GM12801 (cell line): ENCODE data around the gene CAMK2G.

ENCODE experiments used
- TF ChIP-seq, protein P1 (sequence below): IDR thresholded peaks from one replicate; pipeline ENCODE4 v1.5.1; 2011; ENCODE audit warnings: control low read depth; ENCODE audit not compliant: insufficient read length; ENCODE audit errors: extremely low read depth

The CAMK2G gene

DNA sequence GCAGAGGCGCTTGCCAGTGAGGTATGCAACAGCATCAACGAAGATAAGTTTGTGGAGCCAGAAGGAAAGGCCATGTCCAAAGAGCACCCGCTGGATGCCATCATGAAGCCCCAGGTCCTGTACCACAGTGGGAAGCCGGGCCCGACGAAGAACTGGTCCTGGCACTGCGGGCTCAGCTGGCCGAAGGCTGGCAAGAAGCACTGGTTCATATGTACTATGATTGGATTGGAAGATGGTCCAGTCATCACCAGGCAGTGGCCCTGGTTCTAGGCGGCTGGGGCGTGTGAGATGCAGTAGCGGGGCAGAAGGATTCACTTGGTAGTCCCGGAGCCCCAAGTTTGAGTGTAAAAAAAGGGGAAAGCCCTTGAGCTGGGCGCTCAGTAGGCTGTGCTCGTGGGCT is 66.9 kb downstream of the CAMK2G start:
- TF ChIP-seq, protein P1, sequence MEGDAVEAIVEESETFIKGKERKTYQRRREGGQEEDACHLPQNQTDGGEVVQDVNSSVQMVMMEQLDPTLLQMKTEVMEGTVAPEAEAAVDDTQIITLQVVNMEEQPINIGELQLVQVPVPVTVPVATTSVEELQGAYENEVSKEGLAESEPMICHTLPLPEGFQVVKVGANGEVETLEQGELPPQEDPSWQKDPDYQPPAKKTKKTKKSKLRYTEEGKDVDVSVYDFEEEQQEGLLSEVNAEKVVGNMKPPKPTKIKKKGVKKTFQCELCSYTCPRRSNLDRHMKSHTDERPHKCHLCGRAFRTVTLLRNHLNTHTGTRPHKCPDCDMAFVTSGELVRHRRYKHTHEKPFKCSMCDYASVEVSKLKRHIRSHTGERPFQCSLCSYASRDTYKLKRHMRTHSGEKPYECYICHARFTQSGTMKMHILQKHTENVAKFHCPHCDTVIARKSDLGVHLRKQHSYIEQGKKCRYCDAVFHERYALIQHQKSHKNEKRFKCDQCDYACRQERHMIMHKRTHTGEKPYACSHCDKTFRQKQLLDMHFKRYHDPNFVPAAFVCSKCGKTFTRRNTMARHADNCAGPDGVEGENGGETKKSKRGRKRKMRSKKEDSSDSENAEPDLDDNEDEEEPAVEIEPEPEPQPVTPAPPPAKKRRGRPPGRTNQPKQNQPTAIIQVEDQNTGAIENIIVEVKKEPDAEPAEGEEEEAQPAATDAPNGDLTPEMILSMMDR: no peak

DNA sequence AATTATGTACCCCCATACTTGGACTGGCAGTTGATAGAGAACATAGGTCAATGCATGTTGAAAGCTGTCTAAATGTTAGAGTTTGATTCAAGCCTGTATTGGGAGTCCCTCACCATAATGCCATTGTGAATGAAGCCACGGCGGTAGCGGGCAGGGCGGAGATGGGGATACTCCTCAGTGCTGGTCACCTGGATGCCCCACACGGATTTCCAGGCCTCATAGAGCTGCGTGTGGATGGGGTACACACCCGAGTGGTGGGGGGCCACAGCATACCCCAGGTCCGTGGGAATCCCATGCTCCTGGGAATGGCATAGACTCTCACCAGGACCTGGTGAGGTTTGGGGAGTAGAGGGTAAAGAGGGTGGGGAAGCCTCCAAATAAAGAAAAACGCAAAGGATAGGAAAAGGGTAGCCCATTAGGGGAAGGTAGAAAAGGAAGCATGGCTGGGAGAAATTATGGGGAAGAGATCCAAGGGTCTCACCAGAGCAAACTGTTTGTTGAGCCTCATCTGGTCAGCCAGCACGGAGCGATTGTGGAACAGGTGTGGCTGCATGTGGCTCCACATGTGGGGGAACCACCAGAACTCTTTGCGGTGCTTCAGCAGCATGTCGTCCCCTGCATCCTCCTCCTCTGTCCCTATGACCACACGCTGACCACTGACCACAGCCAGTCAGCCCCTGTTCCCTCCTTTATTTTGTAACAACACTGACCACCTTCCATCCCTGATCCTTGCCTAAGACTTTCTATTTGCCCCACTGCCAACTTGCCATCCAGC is 68.0 kb downstream of the CAMK2G start:
- TF ChIP-seq, protein P1: no peak

DNA sequence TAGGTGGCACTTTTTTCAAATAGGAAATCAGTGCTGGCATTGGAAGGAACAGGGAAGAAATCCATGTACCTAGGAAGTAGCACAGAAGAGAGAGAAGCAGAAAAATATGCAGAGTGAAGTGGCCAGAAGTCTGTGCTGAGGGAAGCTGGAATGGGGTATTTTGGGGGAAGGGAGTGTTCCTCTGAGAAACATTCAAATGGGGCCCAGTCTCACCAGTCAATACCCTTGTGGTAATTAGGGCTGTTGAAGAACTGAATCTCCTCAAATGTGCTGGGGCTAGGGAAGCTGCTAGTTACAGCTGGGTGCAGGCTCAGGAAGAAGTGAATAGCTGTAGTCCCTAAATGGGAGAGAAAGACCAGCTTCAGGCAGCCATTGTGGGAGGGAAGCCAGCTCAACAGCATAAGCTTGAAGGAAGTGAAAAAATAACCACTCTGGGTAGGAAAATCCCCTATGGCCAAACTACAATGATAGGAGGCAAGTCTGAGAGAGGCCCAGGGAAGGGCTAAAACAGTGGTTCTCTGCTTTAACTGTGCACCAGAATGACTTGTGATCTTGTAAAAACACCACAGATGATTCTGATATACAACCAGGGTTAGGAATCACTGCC is 70.6 kb downstream of the CAMK2G start:
- TF ChIP-seq, protein P1: no peak

DNA sequence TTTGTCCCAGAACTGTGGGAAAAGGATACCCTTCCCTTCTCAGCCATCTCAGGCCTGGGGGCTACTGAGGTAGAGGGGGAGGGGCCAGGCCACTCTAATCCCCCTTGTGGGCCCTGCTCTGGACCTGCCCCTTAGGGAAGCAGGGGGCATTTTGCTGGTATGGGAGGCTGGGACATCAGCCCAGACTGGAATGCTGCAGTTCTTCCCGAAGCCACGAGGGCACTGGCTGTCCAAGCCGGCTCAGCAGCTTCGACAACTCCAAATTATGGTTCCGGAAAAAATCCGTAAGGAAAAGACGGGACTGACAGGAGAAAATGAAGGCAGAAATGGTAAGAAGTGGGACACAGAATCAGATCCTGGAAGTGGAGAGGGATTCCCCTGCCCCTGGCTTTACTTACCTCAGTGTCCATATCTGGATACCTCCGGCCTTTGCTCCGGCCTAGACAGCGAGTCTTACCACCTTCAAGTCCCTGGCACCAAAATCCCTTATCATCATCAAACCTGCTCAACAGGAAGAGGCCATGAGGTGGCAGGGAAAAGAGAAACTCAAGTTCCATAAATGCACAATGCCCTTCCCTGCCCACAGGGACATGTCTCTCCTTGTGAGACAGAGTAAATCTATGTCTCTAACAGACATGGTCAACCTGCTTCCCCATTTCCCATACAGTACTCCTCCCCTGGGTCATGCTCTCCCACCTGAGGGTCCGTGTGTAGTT is 71.9 kb downstream of the CAMK2G start:
- TF ChIP-seq, protein P1: no peak

DNA sequence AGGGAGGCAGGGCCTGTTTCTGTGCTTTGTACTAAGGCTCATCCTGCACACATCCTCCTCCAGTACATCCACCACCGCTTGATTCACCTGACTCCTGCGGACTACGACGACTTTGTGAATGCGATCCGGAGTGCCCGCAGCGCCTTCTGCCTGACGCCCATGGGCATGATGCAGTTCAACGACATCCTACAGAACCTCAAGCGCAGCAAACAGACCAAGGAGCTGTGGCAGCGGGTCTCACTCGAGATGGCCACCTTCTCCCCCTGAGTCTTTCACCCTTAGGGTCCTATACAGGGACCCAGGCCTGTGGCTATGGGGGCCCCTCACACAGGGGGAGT is 73.1 kb downstream of the CAMK2G start:
- TF ChIP-seq, protein P1: no peak

DNA sequence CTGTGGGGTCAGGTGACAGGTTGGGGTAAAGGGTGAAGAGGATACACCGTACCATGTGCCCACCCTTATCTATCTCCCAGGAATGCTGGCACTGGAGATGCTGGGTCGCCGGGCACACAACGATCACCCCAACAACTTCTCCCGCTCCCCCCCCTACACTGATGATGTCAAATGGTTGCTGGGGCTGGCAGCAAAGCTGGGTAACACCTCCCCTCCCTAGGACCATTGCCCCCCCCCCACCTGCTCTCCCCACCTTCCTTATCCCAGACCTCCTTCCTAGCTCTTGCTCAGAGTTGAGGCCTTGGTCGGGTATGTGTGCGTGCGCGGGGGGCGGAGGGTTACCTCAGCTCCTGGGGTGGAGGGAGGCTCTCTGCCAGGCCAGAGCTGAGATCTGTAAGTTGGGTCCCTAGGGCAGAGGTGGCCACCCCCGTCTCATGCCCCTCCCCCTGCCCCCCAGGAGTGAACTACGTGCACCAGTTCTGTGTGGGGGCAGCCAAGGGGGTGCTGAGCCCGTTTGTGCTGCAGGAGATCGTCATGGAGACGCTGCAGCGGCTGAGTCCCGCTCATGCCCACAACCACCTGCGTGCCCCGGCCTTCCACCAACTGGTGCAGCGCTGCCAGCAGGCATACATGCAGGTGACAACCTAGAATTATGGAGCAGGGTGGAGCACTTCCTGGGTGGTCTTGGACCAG is 73.6 kb downstream of the CAMK2G start:
- TF ChIP-seq, protein P1: no peak
